Uterus (tissue), 4 donors: ENCODE measurements around the gene CHTOP. TPM values are rescaled to one million over a fixed set of nuclear protein-coding genes. Genes with fewer than 3 reads are reported as not detected.
A peak's percentile ranks its signal among the peaks of the same experiment; 100 is the strongest.

ENCODE experiments used
- DNase-seq, 2 donors: peaks; one replicate each; pipeline ENCODE4 v3.0.0-alpha.2; 2019 to 2020
- H3K27ac ChIP-seq, 2 donors: fragments of 200-600 bp; sonication (generic); 1 replicate in 1 of 2; 2 replicates in 1 of 2; pipeline ENCODE4 v1.5.1; 2016 to 2018
- H3K27me3 ChIP-seq, 2 donors: fragments of 200-600 bp; sonication (generic); one replicate each; pipeline ENCODE4 v1.5.1; 2018 to 2019; ENCODE audit warnings: control low read depth in 1 of 2
- H3K36me3 ChIP-seq, 2 donors: fragments of 200-600 bp; sonication (generic); one replicate each; pipeline ENCODE4 v1.5.1; 2019; ENCODE audit warnings: control low read depth in 1 of 2
- H3K4me1 ChIP-seq, 2 donors: fragments of 200-600 bp; sonication (generic); one replicate each; pipeline ENCODE4 v1.5.1; 2018 to 2019; ENCODE audit warnings: control low read depth in 1 of 2
- H3K4me3 ChIP-seq, 2 donors: fragments of 200-600 bp; sonication (generic); 1 replicate in 1 of 2; 2 replicates in 1 of 2; pipeline ENCODE4 v1.5.1; 2018 to 2019; ENCODE audit warnings: mild to moderate bottlenecking in 1 of 2
- H3K9me3 ChIP-seq, 2 donors: fragments of 200-600 bp; sonication (generic); one replicate each; pipeline ENCODE4 v1.5.1; 2019; ENCODE audit warnings: control low read depth in 1 of 2
- POLR2A ChIP-seq, 2 donors: fragments of 450-650 bp; IDR thresholded peaks; one replicate each; pipeline ENCODE4 v1.6.1; 2016; ENCODE audit warnings: antibody characterized with exemption in 2 of 2, mild to moderate bottlenecking in 1 of 2, moderate library complexity in 1 of 2
- intact Hi-C: fragments of 100-400 bp; cut with DNase I; formaldehyde crosslinking; loops from one replicate; pipeline ENCODE4 v1.15.1; 2023; ENCODE audit warnings: low total_unique reads
- total RNA-seq, 4 donors: library from RNA; depleted of rRNA in 3 of 4; stranded (reverse); fragments of >200 nt in 3 of 4; gene quantifications; one replicate each; pipeline versions ENCODE4 v1.1.0 to v1.2.4, GENCODE V29; 2014 to 2023
- TF ChIP-seq, protein P1 (sequence below), 4 experiments: fragments of 200-600 bp in 2 of 4; fragments of 450-650 bp in 2 of 4; sonication (generic) in 2 of 4; IDR thresholded peaks; one replicate each; pipeline ENCODE4 v1.5.1; 2016 to 2019; ENCODE audit warnings: antibody characterized with exemption in 4 of 4, mild to moderate bottlenecking in 2 of 4, moderate library complexity in 1 of 4
- donor health status: DM: yes; HTN: yes; CAD: no.

The CHTOP gene
- total RNA-seq, 4 donors from 2014 or later: 43.8 to 91.0 (median 70.8) TPM

GRCh38 chr1:153627715-153628626, 5.9 kb upstream of the CHTOP start, which contains the start of gene S100A1:
Gene S100A1 (plus strand): TSS chr1:153628434. CDS start chr1:153630522, 2,088 bp downstream.
- intact Hi-C loops: no loop called here

DNA sequence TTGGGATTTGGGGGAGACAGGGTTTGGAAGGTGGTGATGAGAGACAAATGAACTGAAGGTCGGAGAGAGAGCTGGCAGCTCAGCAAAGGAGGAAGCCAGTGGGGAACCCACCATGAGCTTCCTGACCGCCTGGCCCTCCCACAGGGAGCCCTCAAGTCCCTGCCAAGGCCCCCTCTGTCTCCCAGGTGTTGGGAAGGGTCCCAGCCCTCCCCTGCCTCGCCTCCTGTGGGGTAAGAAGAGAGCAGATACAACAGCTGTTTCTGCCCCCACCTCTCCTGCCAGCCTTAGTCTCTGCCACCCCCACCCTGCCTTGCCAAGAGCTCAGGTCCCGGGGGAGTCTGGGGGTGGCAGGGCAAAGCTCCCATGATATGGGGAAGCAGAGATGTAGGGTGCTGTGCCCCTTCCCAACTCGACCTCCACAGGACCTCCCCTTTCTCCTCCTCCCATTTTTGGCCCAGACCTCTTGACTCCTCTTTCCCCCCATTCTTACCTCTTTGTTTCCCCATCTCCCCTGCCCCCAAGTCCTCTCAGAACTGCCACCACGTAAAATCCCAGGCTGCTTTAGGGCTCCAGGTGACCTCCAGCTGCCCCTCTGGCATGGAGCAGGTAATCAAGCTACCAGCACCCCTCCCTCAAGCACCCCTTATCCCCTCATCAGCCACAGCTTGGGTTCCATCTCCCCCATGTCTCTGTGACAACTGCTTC, 5.1 kb upstream of the CHTOP start:
- TF ChIP-seq POLR2A (IDR thresholded peaks at IDR 0.05): no peak
- TF ChIP-seq, protein P1, sequence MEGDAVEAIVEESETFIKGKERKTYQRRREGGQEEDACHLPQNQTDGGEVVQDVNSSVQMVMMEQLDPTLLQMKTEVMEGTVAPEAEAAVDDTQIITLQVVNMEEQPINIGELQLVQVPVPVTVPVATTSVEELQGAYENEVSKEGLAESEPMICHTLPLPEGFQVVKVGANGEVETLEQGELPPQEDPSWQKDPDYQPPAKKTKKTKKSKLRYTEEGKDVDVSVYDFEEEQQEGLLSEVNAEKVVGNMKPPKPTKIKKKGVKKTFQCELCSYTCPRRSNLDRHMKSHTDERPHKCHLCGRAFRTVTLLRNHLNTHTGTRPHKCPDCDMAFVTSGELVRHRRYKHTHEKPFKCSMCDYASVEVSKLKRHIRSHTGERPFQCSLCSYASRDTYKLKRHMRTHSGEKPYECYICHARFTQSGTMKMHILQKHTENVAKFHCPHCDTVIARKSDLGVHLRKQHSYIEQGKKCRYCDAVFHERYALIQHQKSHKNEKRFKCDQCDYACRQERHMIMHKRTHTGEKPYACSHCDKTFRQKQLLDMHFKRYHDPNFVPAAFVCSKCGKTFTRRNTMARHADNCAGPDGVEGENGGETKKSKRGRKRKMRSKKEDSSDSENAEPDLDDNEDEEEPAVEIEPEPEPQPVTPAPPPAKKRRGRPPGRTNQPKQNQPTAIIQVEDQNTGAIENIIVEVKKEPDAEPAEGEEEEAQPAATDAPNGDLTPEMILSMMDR (IDR thresholded peaks at IDR 0.05): no peak
- DNase-seq: no peak
- intact Hi-C loops: no loop called here
- Histone ChIP-seq H3K4me3 (no peak overlapping the region), H3K27me3 (no peaks in the 10 kb centered on the region), H3K4me1 (peaks cover 0 to 6% of the 10 kb centered on the region in 2 donors), H3K36me3 (no peaks in the 10 kb centered on the region), H3K9me3 (no peaks in the 10 kb centered on the region), H3K27ac (peak overlapping the region; percentile 93 to 98)

More at GRCh38 chr1:153627715-153628626, 5.9 kb upstream of the CHTOP start, which contains the start of gene S100A1:
- no peaks in the 10 kb centered on the region for H3K36me3 ChIP-seq
- no peaks in the 10 kb centered on the region for H3K27me3 ChIP-seq
- peaks cover 0 to 6% of the 10 kb centered on the region in 2 donors for H3K4me1 ChIP-seq
- peak within 1 kb of the TSS; percentile 53 to 78 for H3K4me3 ChIP-seq
- TF ChIP-seq POLR2A (IDR thresholded peaks at IDR 0.05): no peak
- TF ChIP-seq, protein P1 (IDR thresholded peaks at IDR 0.05): no peak
- no peaks in the 10 kb centered on the region for H3K9me3 ChIP-seq
- H3K27ac ChIP-seq: peak within 1 kb of the TSS; percentile 93 to 98
- peak in 1 of 2 donors; percentile 37 for DNase-seq

DNA sequence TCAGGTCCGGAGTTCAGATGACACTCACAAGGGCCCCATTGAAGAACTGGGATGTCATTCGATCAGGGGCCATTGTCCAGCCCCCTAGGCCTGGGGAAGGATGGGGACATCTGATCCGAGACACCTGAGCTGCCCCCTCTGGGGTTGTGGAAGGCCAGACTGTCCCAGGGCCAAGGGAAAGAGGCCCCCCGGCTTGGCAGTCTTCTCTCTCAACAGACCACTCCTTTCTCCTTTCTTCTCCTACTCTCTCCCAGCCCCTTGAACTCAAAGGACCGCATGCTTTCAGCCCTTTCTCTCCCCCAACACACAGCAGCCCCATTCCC, 4.6 kb upstream of the CHTOP start:
- Histone ChIP-seq H3K27me3 (no peaks in the 10 kb centered on the region), H3K9me3 (no peaks in the 10 kb centered on the region), H3K27ac (no peak overlapping the region), H3K4me1 (peaks cover 0 to 6% of the 10 kb centered on the region in 2 donors), H3K4me3 (no peak overlapping the region), H3K36me3 (no peaks in the 10 kb centered on the region)
- intact Hi-C loops: no loop called here
- DNase-seq: no peak
- TF ChIP-seq POLR2A (IDR thresholded peaks at IDR 0.05): no peak
- TF ChIP-seq, protein P1 (IDR thresholded peaks at IDR 0.05): no peak

DNA sequence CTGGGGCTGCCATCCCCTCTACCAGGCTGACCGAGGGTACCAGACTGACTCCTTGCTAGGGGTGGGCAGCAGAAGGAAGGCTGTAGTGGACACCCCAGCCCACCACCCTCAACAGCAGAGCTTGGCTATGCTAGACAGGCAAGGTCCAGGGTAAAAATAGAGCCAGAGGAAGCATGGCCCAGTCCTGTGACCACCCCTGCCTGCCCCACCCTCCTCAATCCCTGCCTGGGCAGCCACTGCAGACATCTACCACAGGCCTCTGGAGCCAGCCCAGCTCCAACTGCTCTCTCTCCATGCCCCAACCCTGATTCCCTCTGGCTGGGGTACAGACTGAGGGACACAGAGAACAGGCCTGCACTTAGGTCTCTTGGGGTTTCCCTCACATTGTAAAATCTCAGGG, 3.9 kb upstream of the CHTOP start:
- H3K9me3 ChIP-seq: no peaks in the 10 kb centered on the region
- no peak overlapping the region for H3K4me3 ChIP-seq
- intact Hi-C loops: no loop called here
- H3K36me3 ChIP-seq: no peaks in the 10 kb centered on the region
- no peaks in the 10 kb centered on the region for H3K27me3 ChIP-seq
- H3K27ac ChIP-seq: no peak overlapping the region
- peaks cover 0 to 6% of the 10 kb centered on the region in 2 donors for H3K4me1 ChIP-seq
- no peak for DNase-seq
- no peak for TF ChIP-seq POLR2A (IDR thresholded peaks at IDR 0.05)
- TF ChIP-seq, protein P1 (IDR thresholded peaks at IDR 0.05): no peak

GRCh38 chr1:153630384-153630783, 3.5 kb upstream of the CHTOP start:
- no peak overlapping the region for H3K27ac ChIP-seq
- H3K36me3 ChIP-seq: no peaks in the 10 kb centered on the region
- TF ChIP-seq, protein P1 (IDR thresholded peaks at IDR 0.05): no peak
- no peak for TF ChIP-seq POLR2A (IDR thresholded peaks at IDR 0.05)
- H3K4me3 ChIP-seq: no peak overlapping the region
- intact Hi-C loops: no loop called here
- no peaks in the 10 kb centered on the region for H3K27me3 ChIP-seq
- no peaks in the 10 kb centered on the region for H3K9me3 ChIP-seq
- H3K4me1 ChIP-seq: peaks cover 0 to 8% of the 10 kb centered on the region in 2 donors
- DNase-seq: no peak
